ENCODE measurements around the gene C16orf87.

C16orf87 gene

GRCh38 chr16:46751381-46751780, 79.6 kb downstream of the C16orf87 start:
- TF ChIP-seq CTCF (IDR thresholded peaks at IDR 0.05) = no peak
- intact Hi-C loops (cut with DNase I; ENCODE audit: low total_unique reads) = no loop called here
- Histone ChIP-seq H3K27me3 (no peaks in the 10 kb centered on the region), H3K27ac (no peak overlapping the region), H3K9me3 (no peaks in the 10 kb centered on the region), H3K4me3 (no peak overlapping the region), H3K4me1 (peaks cover 0 to 10% (median 8%) of the 10 kb centered on the region in 4 donors), H3K36me3 (no peaks in the 10 kb centered on the region)
- no peak for DNase-seq

DNA sequence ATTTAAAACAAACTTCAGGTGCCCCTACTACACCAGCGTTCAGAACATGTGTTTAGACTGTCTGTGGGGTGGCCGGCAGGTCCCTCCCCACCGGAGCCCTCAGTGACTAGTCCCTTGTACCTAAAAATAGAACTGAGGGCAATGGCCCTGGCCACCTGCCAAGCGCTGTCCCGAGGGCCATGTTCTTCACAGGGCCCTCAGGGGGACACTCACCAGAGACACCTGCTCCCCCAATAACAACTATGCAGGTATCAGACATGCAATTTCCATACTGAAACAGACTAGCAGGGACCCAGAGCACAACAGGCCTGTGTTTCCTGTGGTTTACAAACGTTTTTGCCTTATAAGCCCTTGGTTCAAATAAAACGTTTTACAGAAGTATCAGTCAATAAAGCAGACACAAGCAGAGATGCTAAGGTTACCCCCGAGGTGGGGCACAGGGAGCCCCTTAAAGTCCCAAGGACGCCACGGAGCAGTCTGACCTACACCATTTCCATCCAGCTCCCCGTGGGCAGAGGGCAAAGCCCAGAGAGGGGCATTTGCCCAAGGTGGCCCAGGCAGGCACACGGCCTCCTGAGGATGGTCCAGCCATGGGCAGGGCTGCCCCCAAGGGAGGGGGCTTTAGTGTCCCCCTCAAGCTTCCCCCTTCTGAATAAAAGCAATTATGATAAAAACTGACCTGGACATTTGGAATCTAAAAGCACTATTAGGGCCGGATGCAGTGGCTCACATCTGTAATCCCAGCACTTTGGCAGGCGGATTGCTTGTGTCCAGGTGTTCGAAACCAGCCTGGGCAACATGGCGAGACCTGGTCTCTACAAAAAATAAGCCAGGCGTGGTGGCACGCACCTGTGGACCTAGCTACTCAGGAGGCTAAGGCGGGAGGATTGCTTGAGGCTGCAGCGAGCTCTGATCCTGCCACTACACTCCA, 81.9 kb downstream of the C16orf87 start:
- Histone ChIP-seq H3K4me3 (no peak overlapping the region), H3K9me3 (no peaks in the 10 kb centered on the region), H3K27ac (no peak overlapping the region), H3K36me3 (no peaks in the 10 kb centered on the region), H3K27me3 (no peaks in the 10 kb centered on the region), H3K4me1 (peaks cover 0 to 10% (median 8%) of the 10 kb centered on the region in 4 donors)
- intact Hi-C loops (cut with DNase I; ENCODE audit: low total_unique reads) = no loop called here
- DNase-seq = no peak
- TF ChIP-seq CTCF (IDR thresholded peaks at IDR 0.05) = no peak

GRCh38 chr16:46747777-46748651, 83.0 kb downstream of the C16orf87 start, which contains the start of gene MYLK3:
TSS of gene MYLK3 (minus strand) at chr16:46748344. CDS start at chr16:46748193, 151 bp downstream.
- intact Hi-C loops (cut with DNase I; ENCODE audit: low total_unique reads) = no loop called here
- no peak within 1 kb of the TSS for H3K4me3 ChIP-seq
- H3K27me3 ChIP-seq = no peaks in the 10 kb centered on the region
- TF ChIP-seq CTCF (IDR thresholded peaks at IDR 0.05) = no peak
- no peaks in the 10 kb centered on the region for H3K36me3 ChIP-seq
- no peaks in the 10 kb centered on the region for H3K9me3 ChIP-seq
- H3K4me1 ChIP-seq = peaks cover 0 to 16% (median 8%) of the 10 kb centered on the region in 4 donors
- no peak within 1 kb of the TSS for H3K27ac ChIP-seq
- DNase-seq = peak in 1 of 2 donors; percentile 66

DNA sequence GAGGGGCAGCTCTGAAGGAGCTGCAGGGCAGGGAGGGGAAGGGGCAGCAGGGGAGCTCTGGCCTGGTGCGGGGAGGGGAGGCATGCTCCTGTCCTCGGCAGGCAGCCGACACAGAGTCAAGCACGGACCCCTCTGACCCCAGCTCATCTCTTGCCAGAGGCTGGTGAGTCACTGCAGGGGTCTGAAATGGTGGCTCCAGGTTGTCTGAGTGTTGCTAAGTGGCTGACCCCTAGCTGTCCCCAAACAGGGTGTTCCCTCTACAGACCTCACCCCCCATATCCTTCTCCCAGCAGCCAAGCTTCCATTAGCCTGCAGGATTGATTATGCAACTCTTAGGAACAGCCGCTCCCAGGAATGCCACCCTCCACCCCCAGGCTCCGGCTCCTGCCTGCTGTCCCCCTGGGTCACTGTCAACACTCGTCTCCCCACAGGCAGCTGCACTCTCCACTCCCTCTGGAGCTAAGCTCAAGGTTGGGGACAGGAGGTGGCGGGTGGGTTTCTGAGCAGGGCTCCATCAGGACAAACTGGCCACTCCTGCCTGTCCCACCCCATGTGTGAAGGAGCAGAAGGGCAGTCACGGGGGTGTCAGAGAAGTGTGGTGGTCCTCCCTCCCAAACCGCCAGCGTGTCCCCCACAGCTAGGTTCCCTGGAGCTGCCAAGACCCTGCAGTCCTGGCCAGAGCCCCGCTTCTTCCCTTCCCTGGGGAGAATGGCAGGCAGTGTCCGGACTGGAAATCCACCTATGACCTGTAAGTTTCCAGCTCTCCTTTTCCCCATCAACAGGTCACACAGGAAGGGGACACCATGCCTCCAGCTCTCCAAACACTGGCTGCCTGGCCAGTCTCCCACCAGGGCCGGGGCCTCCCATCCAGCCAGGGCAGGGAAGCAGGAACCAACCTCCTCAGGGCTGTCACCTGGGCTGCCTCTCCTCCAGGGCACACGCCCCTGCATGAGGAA, 83.9 kb downstream of the C16orf87 start:
- intact Hi-C loops (cut with DNase I; ENCODE audit: low total_unique reads) = no loop called here
- Histone ChIP-seq H3K27me3 (no peaks in the 10 kb centered on the region), H3K27ac (no peak overlapping the region), H3K4me1 (peaks cover 0 to 18% (median 8%) of the 10 kb centered on the region in 4 donors), H3K4me3 (no peak overlapping the region), H3K9me3 (no peaks in the 10 kb centered on the region), H3K36me3 (no peaks in the 10 kb centered on the region)
- no peak for TF ChIP-seq CTCF (IDR thresholded peaks at IDR 0.05)
- peak in 1 of 2 donors; percentile 58 for DNase-seq
